Endometrial microvascular endothelial cells (primary cell): ENCODE measurements around the gene FUT8. TPM values are rescaled to one million over a fixed set of nuclear protein-coding genes. Genes with fewer than 3 reads are reported as not detected.

Experiments used
- in situ Hi-C: cut with HindIII; loops from 2 replicates; pipeline ENCODE4 v1.10.0; 2017; ENCODE audit warnings: low sequenced_read_pairs, low pct_unique_long_range_greater_than_20kb; ENCODE audit errors: inconsistent ontology term
- total RNA-seq: library from RNA; depleted of rRNA; stranded (reverse); fragments of >200 nt; gene quantifications from one replicate; pipeline ENCODE4 v1.2.3, GENCODE V29; 2015; ENCODE audit errors: inconsistent ontology term

Gene FUT8
- 37.4 TPM for total RNA-seq

DNA sequence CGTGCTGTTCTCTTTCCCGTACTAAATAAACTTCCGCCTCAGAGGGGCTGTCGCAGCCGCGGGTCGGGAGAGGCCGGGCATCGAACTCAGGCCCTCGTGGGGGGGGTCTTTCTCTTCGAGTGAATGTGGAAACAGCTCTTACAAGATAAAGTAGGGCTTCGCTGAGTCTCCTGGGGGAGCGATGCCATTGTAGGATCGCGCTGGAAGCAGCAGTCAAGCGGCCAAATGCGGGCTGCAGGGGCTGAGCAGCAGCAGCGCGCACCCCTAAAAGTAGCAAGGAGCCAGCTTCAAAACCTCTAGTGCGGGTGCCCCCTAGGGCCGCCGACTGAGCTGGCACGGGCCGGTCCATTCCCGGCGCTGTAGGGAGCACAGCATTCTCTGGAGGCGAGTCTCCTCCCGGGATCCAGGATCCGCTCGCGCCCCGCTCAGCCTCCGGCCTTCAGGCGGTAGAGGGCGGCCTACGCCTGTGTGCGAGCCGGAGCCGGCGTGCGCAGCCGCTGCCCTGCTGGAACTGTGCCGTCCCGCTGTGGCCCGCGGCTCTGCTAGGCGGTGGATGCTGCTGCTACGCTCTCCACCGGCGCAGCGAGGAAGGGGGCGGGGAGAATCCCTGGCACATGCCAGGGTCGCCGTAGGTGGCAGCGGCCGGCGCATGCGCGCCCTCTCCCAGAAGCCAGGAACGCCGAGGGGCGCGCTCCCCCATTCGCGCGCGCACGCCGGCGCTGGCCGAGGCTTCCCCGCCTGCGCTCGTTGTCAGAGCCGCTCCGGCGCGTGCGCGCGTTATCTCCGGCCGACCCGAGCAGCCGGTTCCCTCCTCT lies at the start of gene FUT8:
Gene FUT8 (plus strand): TSS at position 699 of the 815 bp plus-strand sequence. CDS start 148,834 bp downstream, outside the sequence.
- in situ Hi-C loops, result no loop called here

DNA sequence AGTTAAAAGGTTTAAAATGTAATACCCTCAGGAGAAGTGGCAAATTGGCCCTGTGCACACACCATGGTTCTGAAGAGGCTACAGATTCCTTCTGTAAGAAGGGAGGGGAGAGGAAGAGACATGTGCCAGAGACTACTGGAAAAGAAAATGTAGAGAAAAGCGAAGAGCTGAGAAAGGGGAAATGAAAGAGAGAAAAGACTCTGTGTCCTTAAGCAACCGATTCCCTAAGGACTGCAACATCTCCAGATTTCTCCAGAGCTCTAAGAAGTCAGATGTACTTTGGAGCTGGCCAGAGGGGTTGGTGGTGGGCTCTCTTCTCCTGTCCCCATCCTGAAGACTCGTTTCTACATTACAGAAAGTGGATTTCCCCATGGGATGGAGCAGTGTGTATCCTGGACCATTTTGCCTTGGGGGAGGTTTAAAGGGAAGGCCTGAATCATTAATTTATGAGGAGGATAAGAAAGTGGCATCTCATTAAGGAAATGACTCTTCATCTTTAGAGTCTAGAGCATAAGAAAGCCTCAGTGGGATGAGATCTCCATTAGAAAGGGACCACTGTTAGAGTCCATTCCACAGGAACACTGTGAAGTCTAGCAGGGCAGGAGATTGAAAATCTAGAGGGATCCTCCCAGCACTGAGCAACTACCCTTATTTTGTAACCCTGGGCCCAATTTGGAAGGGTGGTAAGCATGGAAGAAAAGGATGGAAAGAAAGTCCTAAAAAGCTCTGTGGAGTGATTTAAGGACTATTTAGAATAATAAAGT lies 45.5 kb upstream of the FUT8 start:
- in situ Hi-C loops, result no loop called here

DNA sequence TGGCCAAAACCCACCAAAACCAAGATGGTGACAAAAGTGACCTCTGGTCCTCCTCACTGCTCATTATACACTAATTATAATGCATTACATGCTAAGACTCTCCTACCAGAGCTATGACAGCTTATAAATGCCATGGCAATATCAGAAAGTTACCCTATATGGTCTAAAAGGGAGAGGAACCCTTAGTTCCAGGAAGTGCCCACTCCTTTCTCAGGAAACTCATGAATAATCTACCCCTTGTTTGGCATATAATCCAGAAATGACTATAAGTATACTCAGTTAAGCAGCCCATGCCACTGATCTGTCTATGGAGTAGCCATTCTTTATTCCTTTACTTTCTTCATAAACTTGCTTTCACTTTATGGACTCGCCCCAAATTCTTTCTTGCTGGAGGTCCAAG lies 43.0 kb upstream of the FUT8 start:
- in situ Hi-C loops, result no loop called here

DNA sequence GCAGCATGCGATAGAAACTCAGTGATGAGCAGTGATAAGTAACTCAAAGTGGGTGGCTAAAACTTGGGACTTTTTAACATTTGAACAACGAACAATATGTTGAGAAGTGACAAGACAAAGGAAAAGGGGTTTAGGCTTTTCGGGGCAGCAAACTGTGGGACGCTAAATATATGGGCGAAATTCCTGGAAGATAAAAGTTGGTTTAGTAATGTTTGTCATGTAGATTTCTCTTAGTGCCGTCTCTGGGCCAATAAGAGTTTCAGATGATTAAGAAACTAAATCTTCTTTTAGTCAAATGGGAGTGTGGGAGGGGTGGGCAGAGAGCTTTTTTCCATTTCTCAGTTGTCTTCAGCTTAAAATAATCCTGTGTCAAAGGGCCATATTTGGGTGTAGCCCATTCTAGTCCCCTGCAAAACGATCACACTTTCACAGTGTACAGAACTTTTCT lies 41.7 kb upstream of the FUT8 start:
- in situ Hi-C loops, result no loop called here

DNA sequence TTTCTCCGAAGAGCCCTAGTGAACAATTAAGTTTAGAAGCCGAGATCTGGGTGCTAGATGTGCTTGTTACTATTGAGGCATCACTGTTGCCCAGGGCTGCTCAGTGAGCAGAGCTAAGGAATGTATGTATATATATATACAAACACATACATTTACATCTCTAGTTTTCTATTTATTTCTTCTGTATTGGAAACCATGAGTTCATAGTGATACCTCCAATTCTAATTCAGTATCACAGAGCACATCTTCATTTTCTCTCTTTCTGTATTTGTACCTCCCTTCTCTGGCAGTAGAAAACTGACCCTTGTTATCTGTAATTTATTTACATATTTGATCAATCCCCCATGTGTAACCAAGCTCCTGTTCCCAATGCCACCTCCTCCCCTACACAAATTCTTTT lies 40.7 kb upstream of the FUT8 start:
- in situ Hi-C loops, result no loop called here

DNA sequence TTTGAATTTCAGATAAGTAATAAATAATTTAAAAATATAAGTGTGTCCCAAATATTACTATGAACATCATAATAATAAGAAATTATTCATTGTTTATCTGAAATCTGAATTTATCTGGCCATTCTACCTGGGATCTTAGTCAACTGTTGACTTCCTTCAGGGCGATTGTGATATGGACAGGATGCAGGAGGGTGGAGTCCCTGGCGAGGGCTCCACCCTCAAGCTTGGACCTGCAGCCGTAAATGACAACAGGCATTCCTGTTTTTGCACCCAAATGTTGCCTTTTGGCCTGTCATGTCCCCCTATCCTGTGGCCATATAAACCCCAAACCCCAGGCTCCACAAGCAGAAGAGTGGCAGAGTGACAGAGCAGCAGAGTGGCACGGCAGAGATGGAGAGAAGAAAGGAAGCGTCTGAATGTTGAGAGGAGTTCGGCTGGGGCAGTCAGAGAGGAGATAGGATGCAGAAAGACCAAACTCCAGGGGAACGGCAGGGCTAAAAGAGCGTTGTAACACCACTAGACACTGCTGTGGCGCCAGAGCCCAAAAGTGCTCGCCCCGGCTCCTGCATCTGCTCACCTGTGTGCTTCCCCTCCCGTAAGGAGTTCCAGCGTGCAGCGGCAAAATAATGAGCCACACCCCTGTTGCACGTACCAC lies 39.4 kb upstream of the FUT8 start:
- in situ Hi-C loops, result no loop called here

DNA sequence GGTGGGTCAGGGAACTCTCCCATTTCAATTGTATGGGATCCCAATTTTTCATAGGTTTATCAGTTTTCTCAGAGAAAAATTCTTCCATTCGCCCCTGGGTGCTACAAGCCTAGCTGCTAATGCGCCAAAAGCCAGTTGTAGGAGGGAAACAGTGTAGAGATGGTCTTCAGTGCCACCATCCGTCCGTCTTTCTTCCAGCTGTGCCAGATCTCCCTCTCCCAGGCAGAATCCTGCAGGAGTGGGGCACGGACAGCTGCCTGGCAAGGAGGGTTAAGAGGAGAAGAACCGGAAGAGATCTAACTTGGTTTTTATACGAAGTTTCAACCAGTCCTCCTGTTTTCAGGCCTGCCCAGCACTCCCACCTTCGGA lies 38.9 kb upstream of the FUT8 start:
- in situ Hi-C loops, result no loop called here

DNA sequence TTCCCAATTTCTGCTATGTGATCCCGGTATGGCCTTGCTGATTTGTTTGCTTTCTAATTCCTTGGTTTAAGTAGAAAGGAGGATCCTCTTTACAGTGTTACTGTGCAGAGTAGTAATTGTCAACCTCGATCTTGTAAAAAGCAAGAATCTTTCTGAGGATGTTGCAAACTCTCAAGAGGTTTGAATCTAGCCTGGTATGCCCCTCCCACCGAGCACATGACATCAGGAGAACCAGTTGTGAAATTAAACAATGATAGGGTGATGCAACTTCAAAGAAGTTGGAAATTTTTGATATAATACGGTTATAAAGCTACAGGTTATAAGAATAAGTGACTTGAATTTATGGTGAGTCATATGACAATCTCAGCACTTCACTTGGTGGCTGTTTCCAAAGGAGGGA lies 35.0 kb upstream of the FUT8 start:
- in situ Hi-C loops, result no loop called here

DNA sequence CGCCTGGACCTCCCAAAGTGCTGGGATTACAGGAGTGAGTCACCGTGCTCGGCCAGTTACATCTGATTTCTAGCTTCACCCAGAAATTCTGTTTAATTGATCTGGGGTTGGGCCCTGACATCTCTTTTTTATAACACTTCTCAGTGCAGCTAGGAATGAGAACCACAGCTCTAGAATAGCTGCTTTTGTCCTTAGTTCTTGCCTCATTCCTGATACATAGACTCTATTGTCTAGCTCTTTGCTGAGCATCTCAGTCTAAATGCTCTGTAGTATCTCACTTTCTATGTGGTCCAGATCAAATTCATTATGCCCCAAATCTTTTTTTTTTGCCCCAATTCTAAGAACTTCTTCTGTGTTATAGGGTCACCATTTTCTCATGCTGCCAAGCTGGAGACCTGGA lies 29.9 kb upstream of the FUT8 start:
- in situ Hi-C loops, result no loop called here

DNA sequence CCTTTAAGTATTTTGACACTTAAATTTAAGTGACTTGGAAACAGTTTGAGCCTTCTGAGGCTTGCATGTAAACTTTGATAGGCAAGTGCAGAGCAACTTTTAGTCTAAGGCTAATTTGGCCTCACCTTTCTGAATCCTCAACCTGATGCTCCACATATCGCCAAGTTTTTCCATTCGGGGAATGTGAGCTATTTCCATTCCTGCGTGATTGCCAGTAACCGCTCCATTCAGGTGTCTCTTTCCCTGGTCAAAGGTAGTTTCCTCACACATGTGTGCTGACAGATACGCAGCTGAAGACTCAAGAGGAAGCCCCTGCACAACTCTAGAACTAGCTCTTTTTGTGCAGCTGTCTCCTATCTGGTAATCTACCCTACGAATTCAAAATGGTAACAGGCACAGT lies 25.4 kb upstream of the FUT8 start:
- in situ Hi-C loops, result no loop called here

DNA sequence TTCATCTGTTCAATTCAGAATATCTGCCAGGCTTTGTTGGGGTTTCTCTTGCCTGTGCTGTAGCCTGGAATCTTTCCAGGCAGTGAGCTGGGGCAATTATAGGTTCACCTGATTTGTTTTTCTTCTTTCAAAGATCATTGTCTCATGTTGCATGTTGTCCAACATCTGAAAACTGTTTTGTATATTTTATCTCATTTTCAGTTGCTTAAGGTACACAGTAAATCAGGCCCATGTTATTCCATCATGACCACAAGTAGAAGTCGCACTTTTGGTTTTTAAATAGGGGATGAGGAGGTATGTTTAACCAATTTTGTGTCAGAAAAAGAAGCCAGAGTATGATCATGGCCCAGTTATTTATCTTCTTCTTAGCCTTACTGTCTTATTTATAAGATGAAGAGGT lies 24.9 kb upstream of the FUT8 start:
- in situ Hi-C loops, result no loop called here

DNA sequence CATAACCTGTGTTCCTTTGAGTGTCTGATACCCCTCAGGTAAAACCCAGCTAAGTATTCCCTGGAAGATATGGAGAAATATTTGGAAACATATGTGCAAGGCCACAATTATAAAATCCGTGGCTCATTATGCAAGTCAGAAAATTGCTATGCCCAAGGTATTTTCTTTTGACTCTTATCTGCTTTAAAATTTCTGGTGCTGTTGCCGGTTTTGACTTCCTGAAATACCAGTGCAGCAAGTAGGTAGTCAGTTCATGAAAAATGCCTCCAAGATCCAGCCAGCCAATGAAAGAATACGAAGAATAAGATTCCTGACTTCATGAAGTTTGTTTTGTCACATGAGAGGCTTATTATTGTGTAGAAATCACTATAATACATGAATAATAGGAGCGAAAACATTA lies 20.2 kb upstream of the FUT8 start:
- in situ Hi-C loops, result no loop called here

DNA sequence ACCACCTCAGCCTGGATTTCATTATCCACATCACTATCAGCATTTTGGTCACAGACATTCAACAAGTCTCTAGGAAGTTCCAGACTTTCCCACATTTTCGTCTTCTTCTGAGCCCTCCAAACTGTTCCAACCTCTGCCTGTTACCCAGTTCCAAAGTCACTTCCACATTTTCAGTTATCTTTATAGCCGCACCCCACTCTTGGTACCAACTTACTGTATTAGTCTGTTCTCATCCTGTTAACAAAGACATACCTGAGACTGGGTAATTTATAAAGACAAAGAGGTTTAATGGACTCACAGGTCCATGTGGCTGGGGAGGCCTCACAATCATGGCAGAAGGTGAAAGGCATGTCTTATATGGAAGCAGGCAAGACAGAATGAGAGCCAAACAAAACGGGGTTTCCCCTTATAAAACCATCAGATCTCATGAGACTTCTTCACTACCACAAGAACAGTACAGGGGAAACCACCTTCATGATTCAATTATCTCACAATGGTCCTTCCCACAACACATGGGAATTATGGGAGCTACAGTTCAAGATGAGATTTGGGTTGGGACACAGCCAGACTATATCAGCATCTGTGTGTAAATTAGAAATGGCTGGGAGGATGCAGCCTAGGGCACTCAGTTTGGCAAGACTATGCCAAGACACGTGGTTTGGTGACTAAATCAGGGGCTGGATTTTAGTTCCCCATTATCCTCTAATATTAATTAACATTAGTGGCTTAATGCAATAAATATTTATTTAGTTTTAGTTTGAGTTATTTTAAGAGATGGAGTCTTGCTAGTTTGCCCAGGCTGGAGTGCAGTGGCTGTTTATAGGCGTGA lies 16.2 kb upstream of the FUT8 start:
- in situ Hi-C loops, result no loop called here

DNA sequence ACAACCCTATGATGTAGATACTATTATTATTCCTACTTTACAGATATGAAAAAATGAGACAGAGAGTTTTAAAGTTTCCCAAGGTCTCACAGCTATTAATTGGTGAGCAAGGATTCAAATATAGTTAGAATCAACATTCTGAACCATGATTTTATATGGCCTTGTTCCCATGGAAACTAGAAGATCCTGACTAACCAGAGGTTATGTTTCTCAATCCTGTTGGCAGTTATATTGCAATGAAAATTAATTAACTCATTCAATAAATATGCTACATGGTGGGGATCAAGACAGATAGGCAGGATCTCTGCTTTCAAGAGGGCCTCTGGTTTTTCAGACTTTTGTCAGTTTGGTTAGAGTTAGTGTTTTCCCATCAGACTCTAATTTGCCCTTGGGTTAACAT lies 9.3 kb upstream of the FUT8 start:
- in situ Hi-C loops, result no loop called here

DNA sequence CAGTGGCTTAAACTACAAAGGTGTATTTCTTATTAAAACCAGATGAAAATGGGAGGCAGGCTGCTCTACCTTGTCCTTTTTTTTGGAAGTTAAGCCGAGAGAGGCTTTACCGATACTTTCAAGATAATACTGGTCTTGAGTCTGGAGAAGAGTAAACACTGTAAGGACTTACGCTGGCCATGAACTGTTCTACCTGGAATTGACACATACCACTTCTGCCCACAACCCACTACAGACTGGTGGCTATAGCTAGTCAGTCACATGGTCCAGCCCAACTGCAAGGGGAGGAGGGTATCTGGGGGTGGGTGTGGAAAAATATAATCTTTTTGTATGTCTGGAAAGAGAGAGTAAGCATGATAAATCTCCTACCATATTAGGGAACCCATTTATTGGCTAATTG lies 4.4 kb upstream of the FUT8 start:
- in situ Hi-C loops, result no loop called here

DNA sequence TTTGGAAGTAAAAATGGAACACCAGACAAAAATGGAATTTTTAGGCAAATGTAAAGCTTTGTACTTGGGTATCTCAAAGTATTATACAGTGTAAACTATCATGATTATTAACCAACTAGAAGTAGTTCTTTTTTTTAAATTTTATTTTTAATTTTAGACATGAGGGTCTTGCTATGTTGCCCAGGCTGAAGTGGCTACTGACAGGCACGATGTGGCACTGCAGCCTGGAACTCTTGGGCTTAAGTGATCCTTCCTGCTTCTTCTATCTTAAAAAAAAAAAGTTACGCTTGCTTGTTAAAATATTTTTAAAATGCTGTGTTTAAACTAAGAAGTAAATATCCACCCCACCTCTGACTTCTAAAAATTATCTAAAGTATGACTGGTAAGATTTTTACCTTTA lies 1.9 kb upstream of the FUT8 start:
- in situ Hi-C loops, result no loop called here

DNA sequence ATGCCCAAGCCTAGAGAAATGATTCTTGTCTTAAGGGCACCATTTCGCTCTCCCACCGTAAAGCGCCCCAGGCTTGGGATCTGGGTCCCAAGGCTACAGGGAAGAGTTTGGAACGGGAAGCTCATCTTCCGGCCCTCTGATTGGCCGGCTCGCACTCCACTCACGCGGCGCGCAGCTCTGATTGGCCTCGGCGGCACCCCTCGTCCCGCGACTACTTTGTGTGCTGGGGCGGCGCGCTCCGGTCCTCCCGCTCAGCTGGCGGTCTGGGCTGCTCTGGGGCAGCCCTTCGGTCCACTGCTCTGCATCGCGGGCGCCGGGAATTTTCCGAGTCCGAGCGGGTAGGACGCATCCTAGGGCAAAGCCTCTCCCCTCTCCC lies 886 bp upstream of the FUT8 start:
- in situ Hi-C loops, result no loop called here

DNA sequence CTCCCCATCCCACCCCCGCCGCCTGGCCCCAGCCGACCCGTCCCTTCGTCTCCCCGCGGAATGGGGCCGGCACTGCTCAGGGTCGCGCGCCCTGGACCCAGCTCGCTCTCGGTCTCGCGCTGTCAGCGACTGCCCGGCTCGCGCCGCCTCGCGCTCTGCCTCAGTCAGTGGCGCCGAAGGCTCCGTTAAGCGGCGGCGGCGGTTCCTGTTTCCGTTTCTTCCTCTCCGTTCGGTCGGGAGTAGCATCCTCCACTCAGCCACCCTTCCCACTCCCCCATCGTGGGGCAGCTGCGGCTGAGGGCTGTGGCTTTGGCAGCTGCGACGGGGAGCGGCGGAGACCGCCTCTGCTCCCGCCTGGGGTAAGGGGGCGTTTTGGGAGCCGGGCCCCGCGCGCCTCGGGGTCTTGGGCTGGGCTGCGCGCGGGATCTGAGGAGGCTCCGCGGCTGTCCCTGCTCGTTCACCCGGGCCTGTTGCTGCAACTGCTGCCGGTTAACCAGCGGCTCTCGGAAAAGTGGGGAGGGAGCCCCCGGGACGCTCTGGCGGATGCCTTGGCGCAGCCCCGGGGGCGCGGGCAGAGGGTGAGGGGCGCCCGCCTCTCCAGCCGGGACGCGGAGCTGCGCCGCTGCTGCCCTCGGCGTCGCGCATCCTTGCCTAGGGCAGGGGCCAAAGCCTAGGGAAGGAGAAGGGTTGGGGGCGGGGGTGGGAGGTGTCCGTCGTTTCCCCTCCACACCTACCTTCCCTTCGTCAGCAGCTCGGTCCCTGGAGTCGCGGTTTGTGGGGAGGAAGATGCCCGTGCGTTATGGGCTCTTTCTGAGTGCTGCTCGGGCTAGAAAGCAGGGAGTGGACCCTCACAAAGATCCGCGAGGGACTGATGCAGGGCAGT lies 567 bp downstream of the FUT8 start:
- in situ Hi-C loops, result no loop called here
